Cardiac ventricle fibroblast (primary cell): ENCODE results near the gene CRYBA4. TPM values are rescaled to one million over a fixed set of nuclear protein-coding genes. Genes with fewer than 3 reads are reported as not detected.

Source experiments
- total RNA-seq: library from RNA; depleted of rRNA; stranded (reverse); fragments of >200 nt; gene quantifications from 2 replicates; pipeline ENCODE4 v1.2.3, GENCODE V29; 2015

Gene CRYBA4
- total RNA-seq, result not detected in 2 replicates

GRCh38 chr22:26621663-26622062 is at the start of gene CRYBA4:
CRYBA4 (plus strand) TSS chr22:26621963; CDS start chr22:26622597, 634 bp downstream.

GRCh38 chr22:26589845-26590736 is 31.7 kb upstream of the CRYBA4 start, which contains the start of gene TPST2:
TPST2 (minus strand) TSS chr22:26590132; CDS start chr22:26541630, 48,502 bp downstream.

GRCh38 chr22:26617271-26618199 is 4.2 kb upstream of the CRYBA4 start, which contains the start of gene CRYBB1:
CRYBB1 (minus strand) TSS chr22:26618027; CDS start chr22:26616319, 1,708 bp downstream.

GRCh38 chr22:26656891-26657851 is 35.4 kb downstream of the CRYBA4 start, which contains the start of gene MIAT:
MIAT (plus strand) TSS chr22:26657588.

Other genes with a start within 250 kb of the CRYBA4 start
- 1.2 and 2.9 TPM in 2 replicates for gene ASPHD2, start 192.7 kb upstream of the CRYBA4 start, total RNA-seq
- 17.1 and 24.1 TPM in 2 replicates for gene HPS4, start 138.2 kb upstream of the CRYBA4 start, total RNA-seq
- gene SRRD, start 138.1 kb upstream of the CRYBA4 start, total RNA-seq, result 11.0 and 12.3 TPM in 2 replicates
- 16.2 and 18.7 TPM in 2 replicates for gene TFIP11, start 109.5 kb upstream of the CRYBA4 start, total RNA-seq
- gene TPST2, start 31.8 kb upstream of the CRYBA4 start, total RNA-seq, result 20.3 and 21.0 TPM in 2 replicates
- gene CRYBB1, start 3.9 kb upstream of the CRYBA4 start, total RNA-seq, result not detected in 2 replicates
- gene MIAT, start 35.6 kb downstream of the CRYBA4 start, total RNA-seq, result 0.06 and 0.10 TPM in 2 replicates